Measurements from ENCODE around the gene DCDC2B.

Gene DCDC2B

GRCh38 chr1:32199717-32200072 is 9.2 kb upstream of the DCDC2B start:
- TF ChIP-seq EZH2phosphoT487 (conservative IDR thresholded peaks at IDR 0.05; ENCODE audit: low read length) (no peak), CTCF (IDR thresholded peaks at IDR 0.05; ENCODE audit: insufficient read depth, low read length, poor library complexity, severe bottlenecking) (no peak)
- Histone ChIP-seq H3K27ac (ENCODE audit: low read depth, low read length) (peak overlapping the region; percentile 62), H3K9ac (ENCODE audit: low read length) (peak overlapping the region; percentile 71), H3K27me3 (ENCODE audit: low read length) (no peaks in the 10 kb centered on the region), H3K4me2 (ENCODE audit: low read depth, low read length, poor library complexity, severe bottlenecking) (peak overlapping the region; percentile 64), H3K9me3 (ENCODE audit: insufficient read depth, low read length) (no peaks in the 10 kb centered on the region), H3K79me2 (ENCODE audit: insufficient read depth, low read length) (0 out of 2 replicates have a peak, but pooled peaks cover 3% of the 10 kb centered on the region), H3K4me3 (ENCODE audit: insufficient read depth, low read length, poor library complexity, severe bottlenecking) (peak overlapping the region; percentile 76), H3F3A (ENCODE audit: insufficient read depth) (peaks cover 22% of the 10 kb centered on the region), H3K9me2 (replicated peaks; ENCODE audit: insufficient read depth, low read length) (no peaks in the 10 kb centered on the region), H4K20me1 (ENCODE audit: low read depth, low read length) (no peaks in the 10 kb centered on the region), H2AFZ (ENCODE audit: low read depth, low read length, severe bottlenecking) (peak overlapping the region; percentile 35), H3K36me3 (ENCODE audit: low read length) (no peaks in the 10 kb centered on the region)

- H3K9ac ChIP-seq (ENCODE audit: low read length) = peak within 1 kb of the TSS; percentile 71
- no peaks in the 10 kb centered on the region for H3K27me3 ChIP-seq (ENCODE audit: low read length)
- H3K79me2 ChIP-seq (ENCODE audit: insufficient read depth, low read length) = 0 out of 2 replicates have a peak, but pooled peaks cover 3% of the 10 kb centered on the region
- H3K4me2 ChIP-seq (ENCODE audit: low read depth, low read length, poor library complexity, severe bottlenecking) = peak within 1 kb of the TSS; percentile 64
- H2AFZ ChIP-seq (ENCODE audit: low read depth, low read length, severe bottlenecking) = peak within 1 kb of the TSS; percentile 35
- no peaks in the 10 kb centered on the region for H3K9me3 ChIP-seq (ENCODE audit: insufficient read depth, low read length)
- H4K20me1 ChIP-seq (ENCODE audit: low read depth, low read length) = no peaks in the 10 kb centered on the region
- TF ChIP-seq EZH2phosphoT487 (conservative IDR thresholded peaks at IDR 0.05; ENCODE audit: low read length) = no peak
- no peak for TF ChIP-seq CTCF (IDR thresholded peaks at IDR 0.05; ENCODE audit: insufficient read depth, low read length, poor library complexity, severe bottlenecking)
- H3K4me3 ChIP-seq (ENCODE audit: insufficient read depth, low read length, poor library complexity, severe bottlenecking) = peak within 1 kb of the TSS; percentile 76
- H3K27ac ChIP-seq (ENCODE audit: low read depth, low read length) = peak within 1 kb of the TSS; percentile 62
- H3F3A ChIP-seq (ENCODE audit: insufficient read depth) = peaks cover 23% of the 10 kb centered on the region
- H3K36me3 ChIP-seq (ENCODE audit: low read length) = no peaks in the 10 kb centered on the region
- no peaks in the 10 kb centered on the region for H3K9me2 ChIP-seq (replicated peaks; ENCODE audit: insufficient read depth, low read length)
These were observed 8.5 kb upstream of the DCDC2B start, which contains the start of gene CCDC28B for GRCh38 chr1:32200226-32201010. Gene CCDC28B, plus strand, starts transcription at chr1:32200595. Its CDS starts 1,341 bp downstream, at chr1:32201936.

- Histone ChIP-seq H3K9me2 (replicated peaks; ENCODE audit: insufficient read depth, low read length) (no peaks in the 10 kb centered on the region), H3K9ac (ENCODE audit: low read length) (peak overlapping the region; percentile 71), H2AFZ (ENCODE audit: low read depth, low read length, severe bottlenecking) (peak overlapping the region; percentile 3), H3F3A (ENCODE audit: insufficient read depth) (peaks cover 20% of the 10 kb centered on the region), H3K4me3 (ENCODE audit: insufficient read depth, low read length, poor library complexity, severe bottlenecking) (peak overlapping the region; percentile 76), H3K36me3 (ENCODE audit: low read length) (no peaks in the 10 kb centered on the region), H3K27ac (ENCODE audit: low read depth, low read length) (peak overlapping the region; percentile 62), H4K20me1 (ENCODE audit: low read depth, low read length) (no peaks in the 10 kb centered on the region), H3K4me2 (ENCODE audit: low read depth, low read length, poor library complexity, severe bottlenecking) (peak overlapping the region; percentile 64), H3K9me3 (ENCODE audit: insufficient read depth, low read length) (no peaks in the 10 kb centered on the region), H3K79me2 (ENCODE audit: insufficient read depth, low read length) (0 out of 2 replicates have a peak, but pooled peaks cover 3% of the 10 kb centered on the region), H3K27me3 (ENCODE audit: low read length) (no peaks in the 10 kb centered on the region)
- no peak for TF ChIP-seq EZH2phosphoT487 (conservative IDR thresholded peaks at IDR 0.05; ENCODE audit: low read length)
- peak; percentile 30 for TF ChIP-seq CTCF (IDR thresholded peaks at IDR 0.05; ENCODE audit: insufficient read depth, low read length, poor library complexity, severe bottlenecking)
These were observed 7.7 kb upstream of the DCDC2B start for GRCh38 chr1:32201011-32201855.

All from SU-DHL-6 (cell line).